Activated CD4-positive, alpha-beta T cell treated with anti-CD3 and anti-CD28 coated beads, Interleukin-2, amount 10 ng/mL, durations not matched to agents 7 days and 5 days (primary cell): ENCODE data around the gene GNL1. TPM values are rescaled to one million over a fixed set of nuclear protein-coding genes. Genes with fewer than 3 reads are reported as not detected.

Source experiments
- microRNA-seq: library from miRNA; unstranded; fragments of <30 nt; microRNA quantifications from one replicate; pipeline ENCODE4 v1.2.0, GENCODE V29; 2021; ENCODE audit warnings: borderline microRNAs expressed, borderline replicate concordance
- total RNA-seq, 2 experiments: library from RNA; stranded (reverse); gene quantifications; one replicate each; pipeline ENCODE4 v1.2.3, GENCODE V29; 2021

GNL1 gene
- total RNA-seq, 2 experiments from 2014 or later, result 51.5 to 59.9 TPM

Small RNA genes within 50 kb of the gene (microRNA-seq; reads per million reads assigned to microRNA genes)
- 61.3 reads per million, percentile 66 among the genes with 10 or more reads in this experiment for gene MIR877

Other genes with a start within 250 kb of the GNL1 start
- 10 to 100 TPM; 13.0 to 15.4 TPM for gene TRIM39, start 229.6 kb downstream of the GNL1 start, total RNA-seq
- 10 to 100 TPM; 37.5 to 42.7 TPM for gene RPP21, start 211.3 kb downstream of the GNL1 start, total RNA-seq
- 100 to 1,000 TPM; 706 to 753 TPM for gene HLA-E, start 67.0 kb downstream of the GNL1 start, total RNA-seq
- gene PRR3, start 806 bp upstream of the GNL1 start, total RNA-seq, result 10 to 100 TPM; 16.0 to 22.2 TPM
- gene ABCF1, start 15.0 kb upstream of the GNL1 start, total RNA-seq, result 10 to 100 TPM; 72.2 to 78.0 TPM
- 100 to 1,000 TPM in 1 of 2 experiments, 10 to 100 TPM in 1; 99.1 to 117 TPM for gene PPP1R10, start 60.8 kb upstream of the GNL1 start, total RNA-seq
- 10 to 100 TPM; 41.4 to 44.4 TPM for gene MRPS18B, start 61.4 kb upstream of the GNL1 start, total RNA-seq
- gene ATAT1, start 70.4 kb upstream of the GNL1 start, total RNA-seq, result 1 to 10 TPM; 8.3 to 9.7 TPM
- gene C6orf136, start 90.6 kb upstream of the GNL1 start, total RNA-seq, result 10 to 100 TPM; 23.2 to 23.9 TPM
- gene DHX16, start 116.5 kb upstream of the GNL1 start, total RNA-seq, result 10 to 100 TPM; 40.4 to 40.7 TPM
- gene PPP1R18, start 130.2 kb upstream of the GNL1 start, total RNA-seq, result 100 to 1,000 TPM; 243 to 272 TPM
- gene NRM, start 134.5 kb upstream of the GNL1 start, total RNA-seq, result 10 to 100 TPM; 43.1 to 58.8 TPM
- 10 to 100 TPM; 46.8 to 53.2 TPM for gene MDC1, start 160.8 kb upstream of the GNL1 start, total RNA-seq
- 1,000 to 10,000 TPM; 1,494 to 1,661 TPM for gene TUBB, start 163.9 kb upstream of the GNL1 start, total RNA-seq
- gene FLOT1, start 186.2 kb upstream of the GNL1 start, total RNA-seq, result 100 to 1,000 TPM; 199 to 213 TPM
- 10 to 100 TPM; 30.5 to 34.9 TPM for gene IER3, start 188.1 kb upstream of the GNL1 start, total RNA-seq